Endothelial cell of umbilical vein (primary cell): ENCODE data around the gene HPRT1.

Source experiments
- CTCF ChIP-seq, 2 donors: IDR thresholded peaks; 1 replicate in 1 of 2; 2 replicates in 1 of 2; pipeline ENCODE4 v1.5.1; 2011; ENCODE audit warnings: low read length in 2 of 2, mild to moderate bottlenecking in 2 of 2, moderate library complexity in 2 of 2, control low read depth in 1 of 2, inconsistent platforms in 1 of 2, low read depth in 1 of 2; ENCODE audit not compliant: insufficient read depth in 1 of 2; ENCODE audit errors: extremely low read depth in 1 of 2
- EZH2 ChIP-seq: IDR thresholded peaks from 2 replicates; pipeline ENCODE4 v1.6.1; 2012; ENCODE audit warnings: borderline replicate concordance, low read depth, mild to moderate bottlenecking, moderate library complexity, low read length, inconsistent platforms; ENCODE audit not compliant: severe bottlenecking
- FOS ChIP-seq: IDR thresholded peaks from 2 replicates; pipeline ENCODE4 v1.6.1; 2011; ENCODE audit warnings: mild to moderate bottlenecking, low read length, moderate library complexity, borderline replicate concordance; ENCODE audit not compliant: insufficient read depth
- JUN ChIP-seq: IDR thresholded peaks from 2 replicates; pipeline ENCODE4 v1.6.1; 2011; ENCODE audit warnings: borderline replicate concordance, low read depth; ENCODE audit not compliant: insufficient read length, insufficient read depth
- MAX ChIP-seq: IDR thresholded peaks from 2 replicates; pipeline ENCODE4 v1.6.1; 2011; ENCODE audit not compliant: insufficient read depth, insufficient read length
- MYC ChIP-seq: IDR thresholded peaks from one replicate; pipeline ENCODE4 v1.6.1; 2011; ENCODE audit warnings: mild to moderate bottlenecking, low read depth, low read length
- POLR2A ChIP-seq: IDR thresholded peaks from 2 replicates; pipeline ENCODE4 v1.6.1; 2012; ENCODE audit warnings: low read depth, mild to moderate bottlenecking, control low read depth, low read length
- POLR2AphosphoS5 ChIP-seq: IDR thresholded peaks from 2 replicates; pipeline ENCODE4 v1.6.1; 2012; ENCODE audit warnings: low read depth, mild to moderate bottlenecking, control low read depth, low read length, moderate library complexity; ENCODE audit not compliant: insufficient read depth

- TF ChIP-seq CTCF (IDR thresholded peaks at IDR 0.05; ENCODE audit: extremely low read depth in 1 of 2, insufficient read depth in 1 of 2, low read depth in 1 of 2, low read length in 2 of 2) (no peak), POLR2AphosphoS5 (no peak), POLR2A (no peak), JUN (no peak), MAX (no peak), EZH2 (no peak), FOS (no peak), MYC (no peak)
Measured at GRCh38 chrX:134529481-134529880, 69.5 kb downstream of the HPRT1 start.
